KMS-11 (cell line): Measurements from ENCODE around the gene ZSWIM3.

Source experiments
- H2AFZ ChIP-seq: fragments of 200-600 bp; sonication (generic); 2 replicates; pipeline ENCODE4 v1.6.1; 2016; ENCODE audit warnings: antibody characterized with exemption, mixed run types, low read depth
- H3K27ac ChIP-seq: fragments of 200-600 bp; sonication (generic); 2 replicates; pipeline ENCODE4 v1.6.1; 2016; ENCODE audit warnings: mild to moderate bottlenecking, mixed run types
- H3K27me3 ChIP-seq: fragments of 200-600 bp; sonication (generic); 2 replicates; pipeline ENCODE4 v1.6.1; 2017; ENCODE audit warnings: mild to moderate bottlenecking, low read depth, mixed run types, moderate library complexity; ENCODE audit not compliant: insufficient read depth
- H3K36me3 ChIP-seq: fragments of 200-600 bp; sonication (generic); 2 replicates; pipeline ENCODE4 v1.6.1; 2017; ENCODE audit warnings: mild to moderate bottlenecking, mixed run types; ENCODE audit not compliant: insufficient read depth
- H3K4me1 ChIP-seq: fragments of 200-600 bp; sonication (generic); 2 replicates; pipeline ENCODE4 v1.6.1; 2016; ENCODE audit warnings: mild to moderate bottlenecking, low read depth, mixed run types; ENCODE audit not compliant: poor library complexity, severe bottlenecking
- H3K4me2 ChIP-seq: fragments of 200-600 bp; sonication (generic); 2 replicates; pipeline ENCODE4 v1.7.0; 2016; ENCODE audit warnings: mild to moderate bottlenecking, mixed run types
- H3K4me3 ChIP-seq: fragments of 200-600 bp; sonication (generic); IDR thresholded peaks from 2 replicates; pipeline ENCODE4 v1.6.1; 2017; ENCODE audit warnings: low read depth, low read length, mixed read lengths; ENCODE audit not compliant: insufficient read depth
- H3K79me2 ChIP-seq: fragments of 200-600 bp; sonication (generic); 2 replicates; pipeline ENCODE4 v1.6.1; 2016; ENCODE audit warnings: low read depth, mixed run types; ENCODE audit not compliant: insufficient read depth
- H3K9ac ChIP-seq: fragments of 200-600 bp; sonication (generic); 2 replicates; pipeline ENCODE4 v1.6.1; 2016; ENCODE audit warnings: mild to moderate bottlenecking, mixed run types
- H4K20me1 ChIP-seq: fragments of 200-600 bp; sonication (generic); 2 replicates; pipeline ENCODE4 v1.6.1; 2016; ENCODE audit warnings: mild to moderate bottlenecking, mixed run types; ENCODE audit not compliant: insufficient read depth
- TF ChIP-seq, protein P1 (sequence below): fragments of 200-600 bp; sonication (generic); conservative IDR thresholded peaks from 2 replicates; pipeline ENCODE4 v1.6.1; 2017; ENCODE audit warnings: low read depth, mild to moderate bottlenecking, antibody characterized with exemption, low read length, moderate library complexity, mixed read lengths

ZSWIM3 gene

DNA sequence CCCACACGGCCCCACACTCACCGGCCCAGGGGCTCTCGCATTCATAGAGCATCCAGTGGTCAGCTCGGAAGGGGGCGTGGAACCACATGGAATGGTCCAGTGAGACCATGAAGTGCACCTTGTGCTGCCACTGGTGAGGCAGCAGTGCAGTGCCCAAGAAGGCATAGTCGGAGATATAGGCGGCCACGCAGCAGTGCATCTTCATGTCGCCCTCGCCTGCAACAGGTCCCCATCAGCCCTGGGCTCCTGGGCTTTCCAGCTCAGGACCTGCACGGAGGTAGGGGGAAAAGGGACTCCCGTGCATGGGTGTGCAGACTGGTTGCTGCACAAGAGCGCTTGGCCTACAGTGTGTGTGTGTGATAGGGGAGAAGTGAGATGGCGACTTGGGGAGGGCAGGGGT, 13.9 kb upstream of the ZSWIM3 start:
- Histone ChIP-seq H3K4me2 (no peak overlapping the region), H3K36me3 (no peaks in the 10 kb centered on the region)
- TF ChIP-seq, protein P1, sequence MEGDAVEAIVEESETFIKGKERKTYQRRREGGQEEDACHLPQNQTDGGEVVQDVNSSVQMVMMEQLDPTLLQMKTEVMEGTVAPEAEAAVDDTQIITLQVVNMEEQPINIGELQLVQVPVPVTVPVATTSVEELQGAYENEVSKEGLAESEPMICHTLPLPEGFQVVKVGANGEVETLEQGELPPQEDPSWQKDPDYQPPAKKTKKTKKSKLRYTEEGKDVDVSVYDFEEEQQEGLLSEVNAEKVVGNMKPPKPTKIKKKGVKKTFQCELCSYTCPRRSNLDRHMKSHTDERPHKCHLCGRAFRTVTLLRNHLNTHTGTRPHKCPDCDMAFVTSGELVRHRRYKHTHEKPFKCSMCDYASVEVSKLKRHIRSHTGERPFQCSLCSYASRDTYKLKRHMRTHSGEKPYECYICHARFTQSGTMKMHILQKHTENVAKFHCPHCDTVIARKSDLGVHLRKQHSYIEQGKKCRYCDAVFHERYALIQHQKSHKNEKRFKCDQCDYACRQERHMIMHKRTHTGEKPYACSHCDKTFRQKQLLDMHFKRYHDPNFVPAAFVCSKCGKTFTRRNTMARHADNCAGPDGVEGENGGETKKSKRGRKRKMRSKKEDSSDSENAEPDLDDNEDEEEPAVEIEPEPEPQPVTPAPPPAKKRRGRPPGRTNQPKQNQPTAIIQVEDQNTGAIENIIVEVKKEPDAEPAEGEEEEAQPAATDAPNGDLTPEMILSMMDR: no peak

DNA sequence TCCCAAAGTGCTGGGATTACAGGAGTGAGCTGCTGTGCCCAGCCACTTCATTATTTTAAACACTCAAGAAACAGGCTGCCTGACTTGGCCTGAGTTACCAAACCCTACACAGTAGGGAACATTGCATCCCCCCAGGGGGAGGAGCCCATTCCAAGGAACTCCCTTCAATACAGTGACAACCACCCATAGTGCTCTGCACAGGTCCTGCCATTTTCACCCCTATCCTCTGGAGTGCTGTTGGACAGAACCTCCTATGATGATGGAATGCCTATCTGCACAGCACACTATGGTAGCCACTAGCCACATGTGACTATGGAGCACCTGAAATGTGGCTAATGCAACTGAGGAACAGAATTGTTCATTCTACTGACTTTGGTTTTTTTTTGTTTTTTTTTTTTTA, 12.0 kb upstream of the ZSWIM3 start:
- H2AFZ ChIP-seq: no peak overlapping the region
- TF ChIP-seq, protein P1: no peak
- no peaks in the 10 kb centered on the region for H3K79me2 ChIP-seq
- H3K4me2 ChIP-seq: no peak overlapping the region
- H3K4me1 ChIP-seq: no peaks in the 10 kb centered on the region
- H4K20me1 ChIP-seq: no peaks in the 10 kb centered on the region
- no peak overlapping the region for H3K4me3 ChIP-seq
- no peaks in the 10 kb centered on the region for H3K36me3 ChIP-seq
- no peaks in the 10 kb centered on the region for H3K27me3 ChIP-seq
- no peak overlapping the region for H3K9ac ChIP-seq
- no peak overlapping the region for H3K27ac ChIP-seq

More for the DNA sequence above, 13.9 kb upstream of the ZSWIM3 start:
- Histone ChIP-seq H3K4me3 (no peak overlapping the region), H3K9ac (no peak overlapping the region), H3K27ac (no peak overlapping the region), H2AFZ (no peak overlapping the region), H4K20me1 (no peaks in the 10 kb centered on the region), H3K4me1 (no peaks in the 10 kb centered on the region), H3K27me3 (no peaks in the 10 kb centered on the region), H3K79me2 (no peaks in the 10 kb centered on the region)

DNA sequence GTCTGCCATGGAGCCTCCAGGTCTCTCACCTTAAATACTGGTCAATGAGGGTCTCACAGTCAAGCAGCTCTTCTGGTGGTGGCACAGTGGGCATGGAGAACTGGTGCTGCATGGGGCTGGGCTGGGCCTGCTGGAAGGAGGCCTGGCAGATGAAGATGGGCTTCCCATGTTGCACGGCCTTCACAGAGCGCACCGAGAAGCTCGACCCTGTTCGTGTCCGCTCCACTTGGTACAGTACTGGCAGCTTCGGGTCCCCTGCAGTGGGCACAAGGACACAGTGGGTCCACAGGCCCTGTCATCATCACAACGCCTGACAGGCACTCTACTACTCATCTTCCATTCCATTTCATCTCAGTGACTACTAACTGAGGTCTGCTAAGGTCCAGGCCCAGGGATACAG, 9.0 kb upstream of the ZSWIM3 start:
- H3K79me2 ChIP-seq: no peaks in the 10 kb centered on the region
- no peak overlapping the region for H3K4me2 ChIP-seq
- no peaks in the 10 kb centered on the region for H4K20me1 ChIP-seq
- H3K9ac ChIP-seq: no peak overlapping the region
- H3K4me1 ChIP-seq: no peaks in the 10 kb centered on the region
- no peaks in the 10 kb centered on the region for H3K36me3 ChIP-seq
- TF ChIP-seq, protein P1: no peak
- no peak overlapping the region for H3K27ac ChIP-seq
- H3K27me3 ChIP-seq: no peaks in the 10 kb centered on the region
- no peak overlapping the region for H3K4me3 ChIP-seq
- H2AFZ ChIP-seq: no peak overlapping the region

DNA sequence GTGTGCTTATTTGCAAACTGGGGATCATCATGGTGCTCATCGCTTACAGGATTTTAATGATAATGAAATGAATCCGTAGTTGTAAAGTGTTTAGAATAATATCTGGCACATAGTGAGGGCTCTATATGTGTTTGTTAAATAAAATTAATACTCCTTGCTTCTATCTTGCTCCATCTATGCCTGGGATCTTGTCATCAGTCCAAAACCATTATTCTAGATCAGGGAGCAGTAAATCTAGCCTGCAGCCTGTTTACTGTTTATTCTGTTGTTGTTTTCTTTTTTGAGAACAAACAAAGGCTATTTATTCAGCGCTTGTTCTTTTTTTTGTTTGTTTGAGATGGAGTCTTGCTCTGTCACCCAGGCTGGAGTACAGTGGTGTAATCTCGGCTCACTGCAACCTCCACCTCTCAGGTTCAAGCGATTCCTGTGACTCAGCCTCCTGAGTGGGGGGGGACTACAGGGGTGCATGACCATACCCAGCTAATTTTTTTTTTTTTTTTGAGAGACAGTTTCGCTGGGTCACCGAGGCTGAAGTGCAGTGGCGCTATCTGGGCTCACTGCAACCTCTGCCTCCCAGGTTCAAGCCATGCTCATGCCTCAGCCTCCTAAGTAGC, 8.3 kb upstream of the ZSWIM3 start:
- H3K27me3 ChIP-seq: no peaks in the 10 kb centered on the region
- no peaks in the 10 kb centered on the region for H3K4me1 ChIP-seq
- H3K27ac ChIP-seq: no peak overlapping the region
- no peak overlapping the region for H3K4me2 ChIP-seq
- no peak overlapping the region for H3K4me3 ChIP-seq
- no peaks in the 10 kb centered on the region for H3K36me3 ChIP-seq
- H3K9ac ChIP-seq: no peak overlapping the region
- no peaks in the 10 kb centered on the region for H3K79me2 ChIP-seq
- H4K20me1 ChIP-seq: no peaks in the 10 kb centered on the region
- TF ChIP-seq, protein P1: no peak
- no peak overlapping the region for H2AFZ ChIP-seq
